Measurements from ENCODE around the gene RTF1. TPM values are rescaled to one million over a fixed set of nuclear protein-coding genes. Genes with fewer than 3 reads are reported as not detected.

The RTF1 gene
- total RNA-seq, 1 donor = 40.5 TPM

GRCh38 chr15:41503669-41504010 lies 86.7 kb downstream of the RTF1 start:
- Histone ChIP-seq H3K4me3 (ENCODE audit: low read length) (no peak overlapping the region), H3K27me3 (ENCODE audit: insufficient read depth, low read length) (peaks cover 40% of the 10 kb centered on the region), H3K9me3 (ENCODE audit: low read depth, low read length) (no peaks in the 10 kb centered on the region), H3K4me1 (ENCODE audit: insufficient read depth, low read length) (peaks cover 29% of the 10 kb centered on the region)

DNA sequence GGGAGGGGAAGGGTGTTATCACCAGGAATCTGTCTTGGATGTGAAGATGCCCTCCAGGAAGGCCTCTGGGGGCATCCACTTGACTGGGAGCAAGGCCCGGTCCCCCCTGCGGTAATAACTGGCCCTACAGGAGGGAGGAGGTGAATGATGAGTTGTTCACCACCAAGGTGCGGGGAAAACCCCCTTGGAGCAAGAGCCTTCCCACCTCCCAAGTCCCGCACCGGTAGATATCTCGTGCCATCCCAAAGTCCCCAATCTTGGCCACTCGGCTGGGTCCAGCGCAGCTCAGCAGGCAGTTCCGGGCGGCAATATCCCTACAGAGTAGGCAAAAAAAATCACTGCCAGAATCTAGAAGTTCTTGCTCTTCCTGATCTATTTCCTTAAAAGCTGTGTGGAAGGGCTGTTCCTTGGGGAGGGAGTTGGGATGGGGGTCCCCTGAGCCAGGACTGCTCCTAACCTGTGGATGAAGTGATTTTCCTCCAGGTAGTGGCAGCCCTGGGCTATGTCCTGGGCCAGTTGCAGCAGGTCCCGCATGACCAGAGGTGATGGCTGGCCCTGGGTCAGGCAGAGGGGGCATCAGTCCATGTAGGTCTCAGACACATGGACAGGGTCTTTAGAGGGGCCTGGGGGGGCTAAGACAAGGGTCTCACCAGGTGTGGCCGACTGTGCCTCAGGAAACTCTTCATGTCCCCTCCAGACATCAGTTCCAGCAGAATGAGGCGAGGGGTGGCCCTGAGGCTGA lies 88.0 kb downstream of the RTF1 start:
- H3K27me3 ChIP-seq (ENCODE audit: insufficient read depth, low read length) = peaks cover 27% of the 10 kb centered on the region
- H3K4me1 ChIP-seq (ENCODE audit: insufficient read depth, low read length) = peaks cover 29% of the 10 kb centered on the region
- H3K9me3 ChIP-seq (ENCODE audit: low read depth, low read length) = no peaks in the 10 kb centered on the region
- H3K4me3 ChIP-seq (ENCODE audit: low read length) = no peak overlapping the region

DNA sequence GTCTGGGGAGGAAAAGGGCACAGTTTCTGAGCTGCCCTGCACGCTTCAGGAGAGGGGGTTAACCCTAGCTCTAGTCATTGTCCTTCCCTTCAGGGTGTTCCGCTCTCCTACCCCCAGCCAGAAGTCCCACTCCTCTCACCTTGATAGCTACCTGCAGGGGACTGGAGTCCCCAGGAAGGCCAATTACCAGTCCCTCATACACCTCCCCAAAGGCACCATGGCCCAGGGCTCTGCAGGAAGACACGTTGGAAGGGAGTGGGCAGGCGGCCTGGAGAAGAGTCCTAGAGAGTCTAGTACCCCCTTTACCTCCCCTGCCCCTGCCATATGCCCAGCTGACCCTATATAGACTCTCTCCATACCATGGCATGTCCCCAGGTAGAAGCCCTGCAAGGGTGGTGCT lies 88.9 kb downstream of the RTF1 start:
- Histone ChIP-seq H3K9me3 (ENCODE audit: low read depth, low read length) (no peaks in the 10 kb centered on the region), H3K4me1 (ENCODE audit: insufficient read depth, low read length) (peaks cover 28% of the 10 kb centered on the region), H3K27me3 (ENCODE audit: insufficient read depth, low read length) (peaks cover 22% of the 10 kb centered on the region), H3K4me3 (ENCODE audit: low read length) (no peak overlapping the region)

- peaks cover 15% of the 10 kb centered on the region for H3K27me3 ChIP-seq (ENCODE audit: insufficient read depth, low read length)
- H3K4me3 ChIP-seq (ENCODE audit: low read length) = no peak overlapping the region
- H3K4me1 ChIP-seq (ENCODE audit: insufficient read depth, low read length) = peaks cover 18% of the 10 kb centered on the region
- H3K9me3 ChIP-seq (ENCODE audit: low read depth, low read length) = no peaks in the 10 kb centered on the region
These were observed 90.0 kb downstream of the RTF1 start for GRCh38 chr15:41506796-41507341.

- peaks cover 16% of the 10 kb centered on the region for H3K27me3 ChIP-seq (ENCODE audit: insufficient read depth, low read length)
- H3K4me1 ChIP-seq (ENCODE audit: insufficient read depth, low read length) = peaks cover 18% of the 10 kb centered on the region
- H3K9me3 ChIP-seq (ENCODE audit: low read depth, low read length) = no peaks in the 10 kb centered on the region
- H3K4me3 ChIP-seq (ENCODE audit: low read length) = no peak overlapping the region
These were observed 91.0 kb downstream of the RTF1 start for GRCh38 chr15:41507820-41508290.

- Histone ChIP-seq H3K4me3 (ENCODE audit: low read length) (no peak overlapping the region), H3K9me3 (ENCODE audit: low read depth, low read length) (no peaks in the 10 kb centered on the region), H3K27me3 (ENCODE audit: insufficient read depth, low read length) (peaks cover 26% of the 10 kb centered on the region), H3K4me1 (ENCODE audit: insufficient read depth, low read length) (peaks cover 25% of the 10 kb centered on the region)
These were observed 93.8 kb downstream of the RTF1 start for GRCh38 chr15:41510728-41511127.

GRCh38 chr15:41511331-41511898 lies 94.5 kb downstream of the RTF1 start:
- H3K9me3 ChIP-seq (ENCODE audit: low read depth, low read length) = no peaks in the 10 kb centered on the region
- H3K4me1 ChIP-seq (ENCODE audit: insufficient read depth, low read length) = peaks cover 25% of the 10 kb centered on the region
- H3K4me3 ChIP-seq (ENCODE audit: low read length) = no peak overlapping the region
- peaks cover 26% of the 10 kb centered on the region for H3K27me3 ChIP-seq (ENCODE audit: insufficient read depth, low read length)

- Histone ChIP-seq H3K4me1 (ENCODE audit: insufficient read depth, low read length) (peaks cover 25% of the 10 kb centered on the region), H3K9me3 (ENCODE audit: low read depth, low read length) (no peaks in the 10 kb centered on the region), H3K4me3 (ENCODE audit: low read length) (no peak overlapping the region), H3K27me3 (ENCODE audit: insufficient read depth, low read length) (peaks cover 26% of the 10 kb centered on the region)
These were observed 95.0 kb downstream of the RTF1 start for GRCh38 chr15:41511899-41512369.

GRCh38 chr15:41512512-41512939 lies 95.6 kb downstream of the RTF1 start:
- peak overlapping the region; percentile 21 for H3K4me3 ChIP-seq (ENCODE audit: low read length)
- peaks cover 25% of the 10 kb centered on the region for H3K4me1 ChIP-seq (ENCODE audit: insufficient read depth, low read length)
- H3K9me3 ChIP-seq (ENCODE audit: low read depth, low read length) = no peaks in the 10 kb centered on the region
- H3K27me3 ChIP-seq (ENCODE audit: insufficient read depth, low read length) = peaks cover 26% of the 10 kb centered on the region

DNA sequence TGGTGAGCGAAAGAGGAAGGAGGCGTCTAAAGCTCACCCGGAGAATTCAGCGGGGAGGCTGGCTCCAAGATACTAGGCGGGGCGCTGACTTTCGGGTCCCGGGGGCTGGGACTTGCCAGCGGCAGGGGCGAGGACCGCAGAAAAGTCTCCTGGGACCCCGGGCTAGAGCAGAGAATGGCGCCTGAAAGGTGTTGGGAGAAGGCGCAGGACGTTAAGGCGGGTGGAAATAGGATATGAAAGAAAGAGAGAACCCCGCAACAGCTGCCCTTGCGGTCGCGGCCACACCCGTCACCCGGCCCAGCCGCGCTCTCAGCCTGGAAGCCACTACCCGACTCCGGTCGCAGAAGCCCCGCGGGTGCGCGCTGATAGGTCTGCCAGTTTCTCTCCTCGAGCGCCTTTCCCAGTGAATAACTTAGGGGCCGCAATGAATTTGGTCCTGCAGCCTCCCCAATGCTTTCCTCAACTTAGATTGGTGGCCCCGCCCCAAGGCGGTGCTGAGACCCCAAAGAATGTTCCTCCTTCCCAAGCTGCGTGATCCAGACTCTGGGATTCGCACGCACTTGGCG lies 96.1 kb downstream of the RTF1 start:
- peaks cover 26% of the 10 kb centered on the region for H3K27me3 ChIP-seq (ENCODE audit: insufficient read depth, low read length)
- peak overlapping the region; percentile 21 for H3K4me3 ChIP-seq (ENCODE audit: low read length)
- H3K4me1 ChIP-seq (ENCODE audit: insufficient read depth, low read length) = peaks cover 25% of the 10 kb centered on the region
- H3K9me3 ChIP-seq (ENCODE audit: low read depth, low read length) = no peaks in the 10 kb centered on the region

DNA sequence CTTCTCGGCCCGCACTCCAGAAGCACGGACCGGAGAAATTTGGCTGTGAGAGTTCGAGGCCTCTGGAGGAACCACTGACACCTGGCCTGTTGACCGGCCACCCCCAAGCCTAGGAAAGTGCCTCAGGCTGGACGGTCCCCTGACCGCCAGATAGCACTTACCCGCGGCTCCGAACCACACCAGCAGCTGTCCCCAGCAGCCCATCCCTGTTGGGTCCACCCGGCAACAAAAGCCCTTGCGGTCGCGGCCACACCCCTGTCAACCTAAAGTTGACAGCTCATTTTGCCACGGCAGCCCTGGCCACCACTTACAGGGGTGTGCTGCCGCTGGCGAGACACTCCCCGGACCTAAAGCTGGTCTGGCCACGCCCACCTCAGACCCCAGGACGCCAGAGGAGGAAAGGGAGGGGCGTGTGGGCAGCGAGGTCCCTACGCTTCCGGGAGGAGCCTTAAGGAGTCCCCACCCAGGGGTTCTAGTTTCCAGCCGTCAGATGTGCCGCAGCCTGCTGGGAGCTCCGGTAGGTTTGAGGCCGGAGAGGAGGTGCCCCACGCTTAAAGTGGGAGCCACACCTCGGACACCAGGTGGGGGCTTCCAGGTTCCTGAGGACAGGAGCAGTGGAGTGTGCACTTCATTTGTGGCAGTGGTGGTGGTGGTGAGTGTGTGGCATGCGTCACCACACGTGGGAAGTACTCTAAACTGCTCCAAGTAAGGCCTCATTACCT lies 96.8 kb downstream of the RTF1 start, which contains the start of gene LTK:
LTK (minus strand) TSS at position 322 of the 722 bp plus-strand sequence; CDS start at position 204, 118 bp downstream.
- peaks cover 25% of the 10 kb centered on the region for H3K4me1 ChIP-seq (ENCODE audit: insufficient read depth, low read length)
- no peaks in the 10 kb centered on the region for H3K9me3 ChIP-seq (ENCODE audit: low read depth, low read length)
- H3K27me3 ChIP-seq (ENCODE audit: insufficient read depth, low read length) = peaks cover 26% of the 10 kb centered on the region
- H3K4me3 ChIP-seq (ENCODE audit: low read length) = peak within 1 kb of the TSS; percentile 21

GRCh38 chr15:41517895-41518449 lies 101.1 kb downstream of the RTF1 start:
- Histone ChIP-seq H3K4me3 (ENCODE audit: low read length) (no peak overlapping the region), H3K9me3 (ENCODE audit: low read depth, low read length) (no peaks in the 10 kb centered on the region), H3K27me3 (ENCODE audit: insufficient read depth, low read length) (peaks cover 10% of the 10 kb centered on the region), H3K4me1 (ENCODE audit: insufficient read depth, low read length) (peaks cover 13% of the 10 kb centered on the region)

- Histone ChIP-seq H3K9me3 (ENCODE audit: low read depth, low read length) (no peaks in the 10 kb centered on the region), H3K4me1 (ENCODE audit: insufficient read depth, low read length) (no peaks in the 10 kb centered on the region), H3K4me3 (ENCODE audit: low read length) (no peak overlapping the region), H3K27me3 (ENCODE audit: insufficient read depth, low read length) (no peaks in the 10 kb centered on the region)
These were observed 103.7 kb downstream of the RTF1 start for GRCh38 chr15:41520636-41521035.

DNA sequence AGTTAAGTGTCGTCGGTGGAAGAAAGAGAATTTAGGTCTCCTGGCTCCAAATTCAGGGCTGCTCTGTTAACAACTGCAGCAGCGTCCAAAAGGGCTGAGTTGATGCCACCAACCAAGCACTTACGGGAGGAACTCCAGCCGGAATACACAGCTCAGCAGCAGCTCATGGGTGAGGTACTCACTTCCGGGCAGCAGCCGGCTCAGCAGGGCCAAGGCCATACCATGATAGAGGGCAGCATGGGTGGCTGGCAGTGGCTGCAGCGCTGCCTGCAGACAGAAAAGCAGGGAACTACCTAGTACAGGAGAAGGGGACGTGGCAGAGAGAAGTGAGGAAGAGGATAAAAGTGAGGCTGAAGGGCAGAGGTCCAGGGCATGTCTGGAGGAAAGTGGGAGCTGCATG lies 104.7 kb downstream of the RTF1 start:
- no peaks in the 10 kb centered on the region for H3K4me1 ChIP-seq (ENCODE audit: insufficient read depth, low read length)
- H3K4me3 ChIP-seq (ENCODE audit: low read length) = no peak overlapping the region
- no peaks in the 10 kb centered on the region for H3K27me3 ChIP-seq (ENCODE audit: insufficient read depth, low read length)
- no peaks in the 10 kb centered on the region for H3K9me3 ChIP-seq (ENCODE audit: low read depth, low read length)
